ENCODE measurements around the gene FLYWCH1.

DNA sequence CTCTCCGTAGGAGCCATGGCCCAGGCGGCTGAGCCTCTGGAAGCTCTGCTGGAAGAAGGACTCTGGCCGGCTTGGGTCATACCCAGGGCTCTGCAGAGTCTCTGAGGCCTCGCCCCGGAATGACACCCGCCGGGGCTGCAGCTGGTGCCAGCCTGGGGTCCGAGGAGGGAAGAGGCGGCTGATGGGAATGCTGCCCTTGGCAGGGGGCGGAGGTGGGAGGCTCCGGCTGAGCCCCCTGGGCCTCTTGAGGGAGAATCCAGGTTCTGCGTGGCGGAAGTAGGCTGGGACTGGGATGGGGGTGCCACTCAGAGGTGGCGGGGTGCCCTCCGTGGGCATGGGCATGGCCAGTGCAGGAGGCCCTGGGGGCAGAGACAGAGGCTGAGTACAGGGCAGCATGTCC lies 64.9 kb downstream of the FLYWCH1 start:
- TF ChIP-seq BCL11A (IDR thresholded peaks at IDR 0.05; ENCODE audit: low read depth in 2 of 2, low read length in 2 of 2) (no peak), RFX5 (IDR thresholded peaks at IDR 0.05; ENCODE audit: borderline replicate concordance, low read depth, low read length) (no peak), EGR1 (IDR thresholded peaks at IDR 0.05; ENCODE audit: borderline replicate concordance, low read depth, low read length) (no peak), SP1 (IDR thresholded peaks at IDR 0.05; ENCODE audit: low read depth, low read length) (no peak), POLR2A (IDR thresholded peaks at IDR 0.05; ENCODE audit: control extremely low read depth in 1 of 2, low read depth in 2 of 2, low read length in 2 of 2) (no peak), CHD2 (IDR thresholded peaks at IDR 0.05; ENCODE audit: low read length) (no peak), SUZ12 (IDR thresholded peaks at IDR 0.05; ENCODE audit: low read length) (no peak)
- TF ChIP-seq, protein P1, sequence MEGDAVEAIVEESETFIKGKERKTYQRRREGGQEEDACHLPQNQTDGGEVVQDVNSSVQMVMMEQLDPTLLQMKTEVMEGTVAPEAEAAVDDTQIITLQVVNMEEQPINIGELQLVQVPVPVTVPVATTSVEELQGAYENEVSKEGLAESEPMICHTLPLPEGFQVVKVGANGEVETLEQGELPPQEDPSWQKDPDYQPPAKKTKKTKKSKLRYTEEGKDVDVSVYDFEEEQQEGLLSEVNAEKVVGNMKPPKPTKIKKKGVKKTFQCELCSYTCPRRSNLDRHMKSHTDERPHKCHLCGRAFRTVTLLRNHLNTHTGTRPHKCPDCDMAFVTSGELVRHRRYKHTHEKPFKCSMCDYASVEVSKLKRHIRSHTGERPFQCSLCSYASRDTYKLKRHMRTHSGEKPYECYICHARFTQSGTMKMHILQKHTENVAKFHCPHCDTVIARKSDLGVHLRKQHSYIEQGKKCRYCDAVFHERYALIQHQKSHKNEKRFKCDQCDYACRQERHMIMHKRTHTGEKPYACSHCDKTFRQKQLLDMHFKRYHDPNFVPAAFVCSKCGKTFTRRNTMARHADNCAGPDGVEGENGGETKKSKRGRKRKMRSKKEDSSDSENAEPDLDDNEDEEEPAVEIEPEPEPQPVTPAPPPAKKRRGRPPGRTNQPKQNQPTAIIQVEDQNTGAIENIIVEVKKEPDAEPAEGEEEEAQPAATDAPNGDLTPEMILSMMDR (IDR thresholded peaks at IDR 0.05; ENCODE audit: control extremely low read depth in 1 of 3, insufficient read depth in 1 of 3, low read depth in 1 of 3, low read length in 3 of 3): no peak
- TF ChIP-seq, protein P2, sequence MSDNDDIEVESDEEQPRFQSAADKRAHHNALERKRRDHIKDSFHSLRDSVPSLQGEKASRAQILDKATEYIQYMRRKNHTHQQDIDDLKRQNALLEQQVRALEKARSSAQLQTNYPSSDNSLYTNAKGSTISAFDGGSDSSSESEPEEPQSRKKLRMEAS (IDR thresholded peaks at IDR 0.05): no peak

Measured in H1 (cell line).